ENCODE data around the gene ATP11A.

Gene ATP11A

GRCh38 chr13:112809332-112810315, 119.8 kb downstream of the ATP11A start:
- no peak overlapping the region for H2AFZ ChIP-seq
- no peaks in the 10 kb centered on the region for H3K79me2 ChIP-seq
- TF ChIP-seq, protein P1, sequence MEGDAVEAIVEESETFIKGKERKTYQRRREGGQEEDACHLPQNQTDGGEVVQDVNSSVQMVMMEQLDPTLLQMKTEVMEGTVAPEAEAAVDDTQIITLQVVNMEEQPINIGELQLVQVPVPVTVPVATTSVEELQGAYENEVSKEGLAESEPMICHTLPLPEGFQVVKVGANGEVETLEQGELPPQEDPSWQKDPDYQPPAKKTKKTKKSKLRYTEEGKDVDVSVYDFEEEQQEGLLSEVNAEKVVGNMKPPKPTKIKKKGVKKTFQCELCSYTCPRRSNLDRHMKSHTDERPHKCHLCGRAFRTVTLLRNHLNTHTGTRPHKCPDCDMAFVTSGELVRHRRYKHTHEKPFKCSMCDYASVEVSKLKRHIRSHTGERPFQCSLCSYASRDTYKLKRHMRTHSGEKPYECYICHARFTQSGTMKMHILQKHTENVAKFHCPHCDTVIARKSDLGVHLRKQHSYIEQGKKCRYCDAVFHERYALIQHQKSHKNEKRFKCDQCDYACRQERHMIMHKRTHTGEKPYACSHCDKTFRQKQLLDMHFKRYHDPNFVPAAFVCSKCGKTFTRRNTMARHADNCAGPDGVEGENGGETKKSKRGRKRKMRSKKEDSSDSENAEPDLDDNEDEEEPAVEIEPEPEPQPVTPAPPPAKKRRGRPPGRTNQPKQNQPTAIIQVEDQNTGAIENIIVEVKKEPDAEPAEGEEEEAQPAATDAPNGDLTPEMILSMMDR (IDR thresholded peaks at IDR 0.05) = no peak

DNA sequence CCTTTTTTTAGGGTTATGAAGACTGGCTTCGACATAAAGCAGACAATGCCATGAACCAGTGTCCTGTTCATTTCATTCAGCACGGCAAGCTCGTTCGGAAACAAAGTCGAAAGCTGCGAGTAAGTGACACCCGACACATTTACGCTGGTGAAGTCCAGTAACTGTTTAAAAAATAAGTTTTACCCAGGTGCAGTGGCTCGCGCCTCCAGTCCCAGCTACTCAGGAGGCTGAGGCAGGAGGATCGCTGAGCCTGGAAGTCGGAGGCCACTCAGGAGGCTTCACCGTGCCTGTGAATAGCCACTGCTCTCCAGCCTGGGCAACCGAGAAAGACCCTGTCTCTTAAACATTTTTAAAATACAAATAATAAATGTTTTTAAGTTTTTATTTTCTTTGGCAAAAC, 120.8 kb downstream of the ATP11A start:
- Histone ChIP-seq H3K79me2 (no peaks in the 10 kb centered on the region), H3K27me3 (ENCODE audit: control insufficient read depth, insufficient read depth, low read length) (no peaks in the 10 kb centered on the region), H3K9ac (no peak overlapping the region), H3K9me3 (ENCODE audit: control insufficient read depth, low read length) (no peaks in the 10 kb centered on the region), H3K27ac (no peak overlapping the region), H3K36me3 (ENCODE audit: control insufficient read depth, insufficient read depth, low read length) (no peaks in the 10 kb centered on the region), H3K4me1 (no peaks in the 10 kb centered on the region), H2AFZ (no peak overlapping the region), H3K4me2 (ENCODE audit: low read length) (no peak overlapping the region), H3K4me3 (ENCODE audit: low read depth, low read length) (no peak overlapping the region)
- TF ChIP-seq, protein P1 (IDR thresholded peaks at IDR 0.05) = no peak

More at GRCh38 chr13:112809332-112810315, 119.8 kb downstream of the ATP11A start:
- H3K9me3 ChIP-seq (ENCODE audit: control insufficient read depth, low read length) = no peaks in the 10 kb centered on the region
- H3K27me3 ChIP-seq (ENCODE audit: control insufficient read depth, insufficient read depth, low read length) = no peaks in the 10 kb centered on the region
- no peak overlapping the region for H3K4me2 ChIP-seq (ENCODE audit: low read length)
- no peak overlapping the region for H3K27ac ChIP-seq
- H3K4me1 ChIP-seq = no peaks in the 10 kb centered on the region
- H3K36me3 ChIP-seq (ENCODE audit: control insufficient read depth, insufficient read depth, low read length) = no peaks in the 10 kb centered on the region
- H3K9ac ChIP-seq = no peak overlapping the region
- H3K4me3 ChIP-seq (ENCODE audit: low read depth, low read length) = no peak overlapping the region

DNA sequence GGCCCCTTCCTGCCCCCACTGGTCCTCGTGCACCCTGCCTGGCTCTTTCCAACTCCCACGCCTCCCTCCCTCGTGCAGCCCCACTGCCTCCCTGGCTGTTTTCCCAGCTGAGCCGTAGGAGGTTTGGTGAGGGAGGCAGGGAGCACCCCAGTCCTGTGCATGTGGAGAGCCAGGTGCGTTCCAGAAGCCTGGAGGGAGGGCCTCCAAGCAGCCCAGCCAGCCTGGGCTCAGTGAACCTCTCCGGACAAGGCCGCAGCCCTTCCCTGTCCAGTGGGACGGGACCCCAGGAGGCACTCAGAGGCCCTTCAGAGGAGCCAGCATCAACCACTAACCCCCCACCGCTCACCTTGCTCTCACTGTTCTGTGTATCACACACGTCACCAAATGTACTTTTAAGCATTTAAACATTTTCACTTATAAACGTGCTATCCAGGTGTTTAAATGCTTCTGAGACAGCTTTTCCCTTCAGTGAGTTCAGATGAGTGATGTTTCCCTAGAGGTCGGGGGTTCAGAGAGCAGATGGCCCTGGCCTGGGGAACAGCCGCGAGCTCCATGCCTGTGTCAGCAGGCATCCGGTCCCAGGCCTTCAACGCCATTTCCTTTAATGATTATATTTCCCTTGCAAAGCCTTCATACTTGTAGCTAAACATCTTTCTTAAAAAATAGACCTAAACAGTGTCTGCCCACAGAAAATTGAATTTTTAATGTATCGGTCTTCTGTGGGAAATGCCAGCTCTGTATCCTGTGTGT, 122.6 kb downstream of the ATP11A start:
- no peak overlapping the region for H3K4me2 ChIP-seq (ENCODE audit: low read length)
- no peak overlapping the region for H3K4me3 ChIP-seq (ENCODE audit: low read depth, low read length)
- H3K27me3 ChIP-seq (ENCODE audit: control insufficient read depth, insufficient read depth, low read length) = no peaks in the 10 kb centered on the region
- no peaks in the 10 kb centered on the region for H3K79me2 ChIP-seq
- no peaks in the 10 kb centered on the region for H3K4me1 ChIP-seq
- no peaks in the 10 kb centered on the region for H3K9me3 ChIP-seq (ENCODE audit: control insufficient read depth, low read length)
- H2AFZ ChIP-seq = no peak overlapping the region
- no peaks in the 10 kb centered on the region for H3K36me3 ChIP-seq (ENCODE audit: control insufficient read depth, insufficient read depth, low read length)
- TF ChIP-seq, protein P1 (IDR thresholded peaks at IDR 0.05) = no peak
- no peak overlapping the region for H3K27ac ChIP-seq
- H3K9ac ChIP-seq = no peak overlapping the region

DNA sequence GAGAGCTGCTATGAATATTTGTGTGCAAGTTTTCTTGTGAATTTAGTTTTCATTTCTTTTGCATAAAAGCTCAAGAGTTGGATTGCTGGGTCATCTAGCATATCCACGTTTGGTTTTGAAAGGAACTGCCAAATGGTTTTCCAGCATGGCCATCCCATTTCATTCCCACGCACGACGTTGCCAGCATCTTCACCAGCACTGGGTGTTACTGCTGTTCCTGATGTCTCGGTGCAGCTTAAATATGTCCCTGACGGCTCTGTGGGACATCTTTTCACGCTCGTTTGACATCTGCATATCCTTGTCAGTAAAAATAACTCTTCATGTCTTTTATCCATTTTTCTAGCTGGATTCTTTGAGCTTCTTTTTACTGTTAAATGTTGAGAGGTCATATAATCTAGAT, 123.7 kb downstream of the ATP11A start:
- no peaks in the 10 kb centered on the region for H3K27me3 ChIP-seq (ENCODE audit: control insufficient read depth, insufficient read depth, low read length)
- TF ChIP-seq, protein P1 (IDR thresholded peaks at IDR 0.05) = no peak
- H3K4me3 ChIP-seq (ENCODE audit: low read depth, low read length) = no peak overlapping the region
- no peak overlapping the region for H3K4me2 ChIP-seq (ENCODE audit: low read length)
- no peaks in the 10 kb centered on the region for H3K79me2 ChIP-seq
- H3K9ac ChIP-seq = no peak overlapping the region
- no peaks in the 10 kb centered on the region for H3K9me3 ChIP-seq (ENCODE audit: control insufficient read depth, low read length)
- H3K27ac ChIP-seq = no peak overlapping the region
- H2AFZ ChIP-seq = no peak overlapping the region
- no peaks in the 10 kb centered on the region for H3K36me3 ChIP-seq (ENCODE audit: control insufficient read depth, insufficient read depth, low read length)
- no peaks in the 10 kb centered on the region for H3K4me1 ChIP-seq

Measured in parathyroid adenoma (tissue), 2 donors.